CD4-positive, alpha-beta T cell (primary cell): ENCODE results near the gene ADAMTS20. TPM values are rescaled to one million over a fixed set of nuclear protein-coding genes. Genes with fewer than 3 reads are reported as not detected.

Source experiments
- ATAC-seq: fragments of 200-7000 bp; cut with Tn5 transposase; one replicate; pipeline ENCODE4 v1.10.0; 2022; ENCODE audit warnings: mild to moderate bottlenecking; ENCODE audit not compliant: poor library complexity
- CTCF ChIA-PET: fragments of 350-600 bp; sonication (Branson Sonifier 250); formaldehyde crosslinking; loops from one replicate; lab custom pipeline; 2021; ENCODE audit warnings: antibody characterized with exemption, inconsistent platforms; lab: Charles Lee
- POLR2A ChIA-PET: fragments of 350-600 bp; sonication (Branson Sonifier 250); formaldehyde crosslinking; loops from one replicate; lab custom pipeline; 2021; ENCODE audit warnings: antibody characterized with exemption, inconsistent platforms; lab: Charles Lee
- DNase-seq, 14 experiments: peaks; one replicate each; pipeline ENCODE4 v3.0.0-alpha.2; 2013 to 2020; ENCODE audit warnings: mixed read lengths in 2 of 14
- H3K27ac ChIP-seq, 2 donors: one replicate each; pipeline versions ENCODE4 v1.5.1 to v1.7.0; 2013; ENCODE audit warnings: low read length in 2 of 2, low read depth in 1 of 2, mild to moderate bottlenecking in 1 of 2
- H3K27me3 ChIP-seq, 2 experiments: 1 replicate in 1 of 2; 2 replicates in 1 of 2; pipeline versions ENCODE4 v1.6.1 to v1.7.0; 2013; ENCODE audit warnings: low read length in 2 of 2, control low read depth in 1 of 2, mild to moderate bottlenecking in 1 of 2, moderate library complexity in 1 of 2; ENCODE audit not compliant: insufficient read depth in 2 of 2, control insufficient read depth in 1 of 2
- H3K36me3 ChIP-seq: one replicate; pipeline ENCODE4 v1.6.1; 2013; ENCODE audit warnings: low read length, control low read depth; ENCODE audit not compliant: insufficient read depth
- H3K4me1 ChIP-seq: one replicate; pipeline ENCODE4 v1.6.1; 2013; ENCODE audit warnings: low read length, control low read depth; ENCODE audit not compliant: insufficient read depth
- H3K4me3 ChIP-seq: one replicate; pipeline ENCODE4 v1.5.1; 2013; ENCODE audit warnings: mild to moderate bottlenecking, low read length, moderate library complexity
- H3K9me3 ChIP-seq, 2 experiments: 1 replicate in 1 of 2; 2 replicates in 1 of 2; pipeline versions ENCODE4 v1.6.1 to v1.7.0; 2013; ENCODE audit warnings: low read length in 2 of 2, mild to moderate bottlenecking in 2 of 2, control low read depth in 1 of 2, moderate library complexity in 1 of 2; ENCODE audit not compliant: control insufficient read depth in 1 of 2, insufficient read depth in 1 of 2
- H3K27ac Mint-ChIP-seq: one replicate; pipeline ENCODE4 v1.8.0; 2020; ENCODE audit warnings: mixed read lengths
- H3K27me3 Mint-ChIP-seq: one replicate; pipeline ENCODE4 v1.8.0; 2021; ENCODE audit warnings: mixed read lengths
- H3K36me3 Mint-ChIP-seq: one replicate; pipeline ENCODE4 v1.8.0; 2021; ENCODE audit warnings: low read depth, mixed read lengths
- H3K4me1 Mint-ChIP-seq: one replicate; pipeline ENCODE4 v1.8.0; 2021; ENCODE audit warnings: low read depth, mixed read lengths
- H3K4me3 Mint-ChIP-seq: one replicate; pipeline ENCODE4 v1.8.0; 2020; ENCODE audit warnings: mild to moderate bottlenecking, mixed read lengths
- H3K9me3 Mint-ChIP-seq: one replicate; pipeline ENCODE4 v1.8.0; 2020; ENCODE audit warnings: mixed read lengths
- CTCF ChIP-seq: fragments of 200-600 bp; IDR thresholded peaks from one replicate; pipeline ENCODE4 v1.8.0; 2022; ENCODE audit warnings: antibody characterized with exemption, mild to moderate bottlenecking
- intact Hi-C, 2 experiments: fragments of 100-400 bp; cut with DNase I in 1 of 2; cut with micrococcal nuclease in 1 of 2; formaldehyde crosslinking; loops; one replicate each; pipeline versions ENCODE4 v1.15.1 to v1.9.0; 2023 to 2025; cut with DNase I, micrococcal nuclease
- total RNA-seq, 174 experiments: library from RNA in 2 of 174; stranded (reverse) in 2 of 174; gene quantifications; one replicate each; pipeline ENCODE4 v1.2.3 and lab custom pipeline; 2021 to 2026

The ADAMTS20 gene
- total RNA-seq, 2 experiments from 2014 or later = not detected

GRCh38 chr12:43480591-43480990, 71.4 kb downstream of the ADAMTS20 start:
- ATAC-seq = no peak
- Histone ChIP-seq H3K4me3 (no peak overlapping the region), H3K27me3 (no peaks in the 10 kb centered on the region), H3K9me3 (no peaks in the 10 kb centered on the region), H3K36me3 (no peaks in the 10 kb centered on the region), H3K27ac (no peak overlapping the region), H3K4me1 (no peaks in the 10 kb centered on the region)
- no peaks in the 10 kb centered on the region for H3K4me1 Mint-ChIP-seq
- H3K27me3 Mint-ChIP-seq = no peaks in the 10 kb centered on the region
- H3K4me3 Mint-ChIP-seq = no peak overlapping the region
- H3K36me3 Mint-ChIP-seq = no peaks in the 10 kb centered on the region
- ChIA-PET CTCF (no interaction called here), POLR2A (no interaction called here)
- intact Hi-C loops = no loop called here
- no peak for DNase-seq
- TF ChIP-seq CTCF = no peak
- no peaks in the 10 kb centered on the region for H3K9me3 Mint-ChIP-seq
- no peak overlapping the region for H3K27ac Mint-ChIP-seq

GRCh38 chr12:43462741-43463140, 89.3 kb downstream of the ADAMTS20 start:
- Histone ChIP-seq H3K4me3 (no peak overlapping the region), H3K27ac (no peak overlapping the region), H3K27me3 (peaks cover 0 to 5% of the 10 kb centered on the region in 2 experiments), H3K4me1 (no peaks in the 10 kb centered on the region), H3K9me3 (peaks cover 0 to 5% of the 10 kb centered on the region in 2 experiments), H3K36me3 (no peaks in the 10 kb centered on the region)
- H3K36me3 Mint-ChIP-seq = no peaks in the 10 kb centered on the region
- ATAC-seq (no peak), DNase-seq (no peak)
- CTCF ChIA-PET = no interaction called here
- H3K27ac Mint-ChIP-seq = no peak overlapping the region
- POLR2A ChIA-PET = no interaction called here
- no peak for TF ChIP-seq CTCF
- intact Hi-C loops = no loop called here
- no peaks in the 10 kb centered on the region for H3K9me3 Mint-ChIP-seq
- no peak overlapping the region for H3K4me3 Mint-ChIP-seq
- H3K27me3 Mint-ChIP-seq = peaks cover 5% of the 10 kb centered on the region
- no peaks in the 10 kb centered on the region for H3K4me1 Mint-ChIP-seq

GRCh38 chr12:43462080-43462479, 89.9 kb downstream of the ADAMTS20 start:
- POLR2A ChIA-PET = no interaction called here
- Histone ChIP-seq H3K27ac (no peak overlapping the region), H3K27me3 (peaks cover 0 to 5% of the 10 kb centered on the region in 2 experiments), H3K4me3 (no peak overlapping the region), H3K36me3 (no peaks in the 10 kb centered on the region), H3K9me3 (peaks cover 0 to 5% of the 10 kb centered on the region in 2 experiments), H3K4me1 (no peaks in the 10 kb centered on the region)
- Mint-ChIP-seq H3K27ac (no peak overlapping the region), H3K36me3 (no peaks in the 10 kb centered on the region), H3K27me3 (peaks cover 5% of the 10 kb centered on the region), H3K9me3 (peaks cover 3% of the 10 kb centered on the region), H3K4me1 (no peaks in the 10 kb centered on the region), H3K4me3 (no peak overlapping the region)
- CTCF ChIA-PET = interaction anchor here (1.2 kb wide), 1 partner anchor 10 kb away, joined by 3 read pairs; no protein-coding TSS in a partner anchor
- TF ChIP-seq CTCF = no peak
- ATAC-seq (no peak), DNase-seq (no peak)
- intact Hi-C loops = no loop called here
